Cardiac fibroblast (primary cell): Measurements from ENCODE around the gene IL10RB.
"Not testable (repeated sequence)": the region's sequence is repeated elsewhere in the genome, so short reads cannot be mapped to it uniquely, and the experiment has no call there.

Experiments used
- DNase-seq, 2 donors: peaks; one replicate each; pipeline versions ENCODE4 v3.0.0 to v3.0.0-alpha.2; 2010; ENCODE audit warnings: low read depth in 2 of 2
- H3K4me3 ChIP-seq, 2 donors: replicated peaks in 1 of 2; 1 replicate in 1 of 2; 2 replicates in 1 of 2; pipeline ENCODE4 v1.5.1; 2011; ENCODE audit warnings: low read depth in 2 of 2, low read length in 2 of 2, mild to moderate bottlenecking in 2 of 2, moderate library complexity in 1 of 2
- CTCF ChIP-seq: IDR thresholded peaks from one replicate; pipeline ENCODE4 v1.5.1; 2011; ENCODE audit warnings: low read depth, mild to moderate bottlenecking, low read length, inconsistent platforms

IL10RB gene

GRCh38 chr21:33266050-33266788, at the start of gene IL10RB:
TSS of gene IL10RB (plus strand) at chr21:33266367. CDS start at chr21:33266466, 99 bp downstream.
- no peak for TF ChIP-seq CTCF
- H3K4me3 ChIP-seq = peak within 1 kb of the TSS; percentile 82 to 86
- peak; percentile 52 to 66 for DNase-seq

GRCh38 chr21:33217138-33217520, 49.0 kb upstream of the IL10RB start:
- no peak overlapping the region for H3K4me3 ChIP-seq
- no peak for DNase-seq
- no peak for TF ChIP-seq CTCF

- H3K4me3 ChIP-seq = no peak overlapping the region
- no peak for TF ChIP-seq CTCF
- DNase-seq = no peak
Observed at GRCh38 chr21:33219300-33219699, 46.9 kb upstream of the IL10RB start.

GRCh38 chr21:33219954-33220353, 46.2 kb upstream of the IL10RB start:
- DNase-seq = no peak
- no peak for TF ChIP-seq CTCF
- no peak overlapping the region for H3K4me3 ChIP-seq

GRCh38 chr21:33225376-33225775, 40.8 kb upstream of the IL10RB start:
- not testable (repeated sequence) for DNase-seq, H3K4me3 ChIP-seq

- no peak for DNase-seq
- TF ChIP-seq CTCF = no peak
- no peak overlapping the region for H3K4me3 ChIP-seq
Observed at GRCh38 chr21:33228455-33228854, 37.7 kb upstream of the IL10RB start.

GRCh38 chr21:33229099-33229783, 36.9 kb upstream of the IL10RB start:
- no peak for DNase-seq
- no peak for TF ChIP-seq CTCF
- H3K4me3 ChIP-seq = peak overlapping the region; percentile 34 to 49
